ENCODE data around the gene ACER1.

ACER1 gene

DNA sequence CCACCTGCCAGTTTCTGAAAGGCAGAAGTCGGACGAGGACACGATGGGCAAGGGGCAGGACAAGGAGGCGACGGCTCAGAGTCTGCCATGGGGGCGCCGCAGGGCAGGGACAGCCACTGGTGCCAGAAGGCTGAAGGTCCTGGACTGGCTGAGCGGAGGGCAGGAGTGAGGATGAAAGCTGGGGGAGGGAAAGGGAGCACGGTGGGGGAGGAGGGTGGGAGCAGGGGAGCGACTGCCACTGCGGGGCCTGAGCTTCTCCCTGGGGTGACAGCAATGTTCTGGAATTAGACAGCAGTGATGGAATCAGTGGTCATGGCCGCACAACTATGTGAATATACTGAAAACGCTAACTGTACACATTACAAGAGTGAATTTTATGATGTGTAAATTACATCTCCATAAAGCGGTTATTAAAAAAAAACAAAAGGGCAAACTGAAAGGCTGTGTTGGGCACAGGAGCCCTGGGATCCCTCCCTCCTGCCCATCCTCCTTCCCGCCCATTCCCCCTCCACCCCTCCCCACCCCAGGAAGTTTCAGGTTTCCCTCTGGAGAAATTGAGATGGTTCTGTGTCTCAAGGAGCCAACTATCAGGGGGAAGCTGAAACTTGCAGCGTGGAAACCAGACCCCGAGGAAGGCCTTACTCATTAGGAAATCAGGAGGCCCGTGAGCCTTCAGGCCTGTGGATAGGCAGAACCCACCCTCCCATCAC lies 69.5 kb downstream of the ACER1 start:
- Histone ChIP-seq H3K4me3 (ENCODE audit: severe bottlenecking) (no peak overlapping the region), H3K36me3 (ENCODE audit: low read depth) (peaks cover 49% of the 10 kb centered on the region), H3K4me1 (ENCODE audit: insufficient read depth, poor library complexity, severe bottlenecking) (no peaks in the 10 kb centered on the region), H3K9me3 (ENCODE audit: severe bottlenecking) (no peaks in the 10 kb centered on the region), H3K27me3 (ENCODE audit: insufficient read depth, poor library complexity, severe bottlenecking) (no peaks in the 10 kb centered on the region), H3K27ac (ENCODE audit: poor library complexity, severe bottlenecking) (no peak overlapping the region)
- DNase-seq (ENCODE audit: low spot score), result no peak
- TF ChIP-seq, protein P1, sequence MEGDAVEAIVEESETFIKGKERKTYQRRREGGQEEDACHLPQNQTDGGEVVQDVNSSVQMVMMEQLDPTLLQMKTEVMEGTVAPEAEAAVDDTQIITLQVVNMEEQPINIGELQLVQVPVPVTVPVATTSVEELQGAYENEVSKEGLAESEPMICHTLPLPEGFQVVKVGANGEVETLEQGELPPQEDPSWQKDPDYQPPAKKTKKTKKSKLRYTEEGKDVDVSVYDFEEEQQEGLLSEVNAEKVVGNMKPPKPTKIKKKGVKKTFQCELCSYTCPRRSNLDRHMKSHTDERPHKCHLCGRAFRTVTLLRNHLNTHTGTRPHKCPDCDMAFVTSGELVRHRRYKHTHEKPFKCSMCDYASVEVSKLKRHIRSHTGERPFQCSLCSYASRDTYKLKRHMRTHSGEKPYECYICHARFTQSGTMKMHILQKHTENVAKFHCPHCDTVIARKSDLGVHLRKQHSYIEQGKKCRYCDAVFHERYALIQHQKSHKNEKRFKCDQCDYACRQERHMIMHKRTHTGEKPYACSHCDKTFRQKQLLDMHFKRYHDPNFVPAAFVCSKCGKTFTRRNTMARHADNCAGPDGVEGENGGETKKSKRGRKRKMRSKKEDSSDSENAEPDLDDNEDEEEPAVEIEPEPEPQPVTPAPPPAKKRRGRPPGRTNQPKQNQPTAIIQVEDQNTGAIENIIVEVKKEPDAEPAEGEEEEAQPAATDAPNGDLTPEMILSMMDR (IDR thresholded peaks at IDR 0.05; ENCODE audit: poor library complexity, severe bottlenecking), result no peak
- ATAC-seq (ENCODE audit: low read depth), result no peak

- ATAC-seq (ENCODE audit: low read depth) (no peak), DNase-seq (ENCODE audit: low spot score) (no peak)
- TF ChIP-seq, protein P1 (IDR thresholded peaks at IDR 0.05; ENCODE audit: poor library complexity, severe bottlenecking), result no peak
- Histone ChIP-seq H3K4me3 (ENCODE audit: severe bottlenecking) (no peak overlapping the region), H3K9me3 (ENCODE audit: severe bottlenecking) (no peaks in the 10 kb centered on the region), H3K36me3 (ENCODE audit: low read depth) (peaks cover 45% of the 10 kb centered on the region), H3K27me3 (ENCODE audit: insufficient read depth, poor library complexity, severe bottlenecking) (no peaks in the 10 kb centered on the region), H3K27ac (ENCODE audit: poor library complexity, severe bottlenecking) (no peak overlapping the region), H3K4me1 (ENCODE audit: insufficient read depth, poor library complexity, severe bottlenecking) (no peaks in the 10 kb centered on the region)
These were observed 70.1 kb downstream of the ACER1 start for GRCh38 chr19:6263306-6263705.

DNA sequence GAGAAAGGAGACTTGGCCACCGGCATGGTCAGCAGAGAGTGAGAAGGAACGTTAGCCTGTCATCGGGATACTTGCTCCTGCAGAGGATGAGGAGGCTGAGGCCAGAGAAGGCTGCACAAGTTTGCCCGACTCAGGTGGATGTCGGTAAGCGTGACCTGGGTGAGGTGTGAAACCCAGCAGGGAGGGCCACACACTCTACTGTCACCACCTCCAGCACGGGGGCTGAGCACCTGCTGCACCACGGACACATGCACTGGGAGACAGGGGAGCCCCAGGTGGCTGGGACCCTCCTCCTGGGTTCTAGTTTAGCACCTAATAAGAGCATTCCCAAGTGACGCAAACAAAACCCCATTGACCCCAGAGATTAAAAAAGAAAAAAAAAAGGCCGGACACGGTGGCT lies 70.9 kb downstream of the ACER1 start:
- ATAC-seq (ENCODE audit: low read depth) (no peak), DNase-seq (ENCODE audit: low spot score) (no peak)
- TF ChIP-seq, protein P1 (IDR thresholded peaks at IDR 0.05; ENCODE audit: poor library complexity, severe bottlenecking), result no peak
- peaks cover 38% of the 10 kb centered on the region for H3K36me3 ChIP-seq (ENCODE audit: low read depth)
- H3K27ac ChIP-seq (ENCODE audit: poor library complexity, severe bottlenecking), result no peak overlapping the region
- H3K4me3 ChIP-seq (ENCODE audit: severe bottlenecking), result no peak overlapping the region
- H3K9me3 ChIP-seq (ENCODE audit: severe bottlenecking), result no peaks in the 10 kb centered on the region
- H3K4me1 ChIP-seq (ENCODE audit: insufficient read depth, poor library complexity, severe bottlenecking), result no peaks in the 10 kb centered on the region
- no peaks in the 10 kb centered on the region for H3K27me3 ChIP-seq (ENCODE audit: insufficient read depth, poor library complexity, severe bottlenecking)

- Histone ChIP-seq H3K27me3 (ENCODE audit: insufficient read depth, poor library complexity, severe bottlenecking) (no peaks in the 10 kb centered on the region), H3K4me3 (ENCODE audit: severe bottlenecking) (no peak overlapping the region), H3K36me3 (ENCODE audit: low read depth) (peaks cover 33% of the 10 kb centered on the region), H3K27ac (ENCODE audit: poor library complexity, severe bottlenecking) (no peak overlapping the region), H3K9me3 (ENCODE audit: severe bottlenecking) (no peaks in the 10 kb centered on the region), H3K4me1 (ENCODE audit: insufficient read depth, poor library complexity, severe bottlenecking) (no peaks in the 10 kb centered on the region)
- no peak for DNase-seq (ENCODE audit: low spot score)
- ATAC-seq (ENCODE audit: low read depth), result no peak
- TF ChIP-seq, protein P1 (IDR thresholded peaks at IDR 0.05; ENCODE audit: poor library complexity, severe bottlenecking), result no peak
These were observed 71.5 kb downstream of the ACER1 start for GRCh38 chr19:6261883-6262282.

GRCh38 chr19:6260912-6261650 lies 72.3 kb downstream of the ACER1 start:
- TF ChIP-seq, protein P1 (IDR thresholded peaks at IDR 0.05; ENCODE audit: poor library complexity, severe bottlenecking), result peak; percentile 39
- Histone ChIP-seq H3K27ac (ENCODE audit: poor library complexity, severe bottlenecking) (no peak overlapping the region), H3K4me3 (ENCODE audit: severe bottlenecking) (no peak overlapping the region), H3K9me3 (ENCODE audit: severe bottlenecking) (no peaks in the 10 kb centered on the region), H3K36me3 (ENCODE audit: low read depth) (peaks cover 32% of the 10 kb centered on the region), H3K4me1 (ENCODE audit: insufficient read depth, poor library complexity, severe bottlenecking) (no peaks in the 10 kb centered on the region), H3K27me3 (ENCODE audit: insufficient read depth, poor library complexity, severe bottlenecking) (no peaks in the 10 kb centered on the region)
- ATAC-seq (ENCODE audit: low read depth) (no peak), DNase-seq (ENCODE audit: low spot score) (no peak)

Data from RWPE2 (cell line).